Measurements from ENCODE around the gene RSAD2.

DNA sequence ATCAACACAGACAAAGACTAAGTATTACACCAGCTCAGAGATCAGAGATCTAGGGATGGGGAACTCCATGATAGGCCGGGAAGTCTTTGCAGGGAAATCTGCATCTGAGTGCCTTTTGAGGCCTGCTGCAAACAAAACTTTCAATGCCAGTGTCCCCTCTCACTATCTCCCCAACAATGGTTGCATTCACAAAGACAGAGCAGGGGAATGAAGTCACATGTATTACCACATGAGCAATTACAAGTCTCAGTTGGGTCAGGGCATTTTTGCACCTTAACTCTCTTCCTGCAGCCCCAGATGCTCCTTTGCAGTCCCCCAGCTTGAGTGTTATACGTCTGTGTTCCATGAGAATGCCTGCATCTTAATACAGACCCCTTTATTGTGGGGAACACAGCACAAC lies 37.8 kb downstream of the RSAD2 start:
- TF ChIP-seq, protein P1, sequence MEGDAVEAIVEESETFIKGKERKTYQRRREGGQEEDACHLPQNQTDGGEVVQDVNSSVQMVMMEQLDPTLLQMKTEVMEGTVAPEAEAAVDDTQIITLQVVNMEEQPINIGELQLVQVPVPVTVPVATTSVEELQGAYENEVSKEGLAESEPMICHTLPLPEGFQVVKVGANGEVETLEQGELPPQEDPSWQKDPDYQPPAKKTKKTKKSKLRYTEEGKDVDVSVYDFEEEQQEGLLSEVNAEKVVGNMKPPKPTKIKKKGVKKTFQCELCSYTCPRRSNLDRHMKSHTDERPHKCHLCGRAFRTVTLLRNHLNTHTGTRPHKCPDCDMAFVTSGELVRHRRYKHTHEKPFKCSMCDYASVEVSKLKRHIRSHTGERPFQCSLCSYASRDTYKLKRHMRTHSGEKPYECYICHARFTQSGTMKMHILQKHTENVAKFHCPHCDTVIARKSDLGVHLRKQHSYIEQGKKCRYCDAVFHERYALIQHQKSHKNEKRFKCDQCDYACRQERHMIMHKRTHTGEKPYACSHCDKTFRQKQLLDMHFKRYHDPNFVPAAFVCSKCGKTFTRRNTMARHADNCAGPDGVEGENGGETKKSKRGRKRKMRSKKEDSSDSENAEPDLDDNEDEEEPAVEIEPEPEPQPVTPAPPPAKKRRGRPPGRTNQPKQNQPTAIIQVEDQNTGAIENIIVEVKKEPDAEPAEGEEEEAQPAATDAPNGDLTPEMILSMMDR (IDR thresholded peaks at IDR 0.05), result no peak
- no peak for TF ChIP-seq POLR2A (IDR thresholded peaks at IDR 0.05)
- no peak for TF ChIP-seq POLR2AphosphoS5 (IDR thresholded peaks at IDR 0.05)
- no peak for TF ChIP-seq EP300 (IDR thresholded peaks at IDR 0.05)
